HepG2 (cell line): ENCODE measurements around the gene SHTN1. TPM values are rescaled to one million over a fixed set of nuclear protein-coding genes. Genes with fewer than 3 reads are reported as not detected.

Source experiments
- ATAC-seq: fragments of 200-7000 bp; cut with Tn5 transposase; 3 replicates; pipeline ENCODE4 v1.9.1; 2020; ENCODE audit warnings: mild to moderate bottlenecking, moderate library complexity
- BruUV-seq: library from RNA; stranded (reverse); fragments of 400-500 nt; replicated peaks from 2 replicates; lab custom pipeline; 2021; lab: Mats Ljungman, UMichigan
- CTCF ChIA-PET: fragments of 300-600 bp; formaldehyde crosslinking; extraction: SDS; loops from one replicate; lab custom pipeline; 2021; ENCODE audit warnings: low total read pairs, inconsistent platforms, low intra/inter-chr PET ratio; lab: Yijun Ruan, JAX
- POLR2A ChIA-PET: fragments of 350-600 bp; sonication (Branson Sonifier 250); formaldehyde crosslinking; loops from one replicate; lab custom pipeline; 2020; ENCODE audit warnings: antibody characterized with exemption, inconsistent platforms; lab: Yijun Ruan, JAX
- DNase-seq: peaks from one replicate; pipeline ENCODE4 v3.0.0-alpha.2; 2015; ENCODE audit warnings: low spot score
- FAIRE-seq: peaks from 3 replicates; lab custom pipeline; 2011; peaks lifted over from hg19 to GRCh38; lab: Jason Lieb, UNC
- H2AFZ ChIP-seq: one replicate; pipeline ENCODE4 v1.6.1; 2011; ENCODE audit warnings: low read length, inconsistent platforms
- H3K27ac ChIP-seq: fragments of 300-600 bp; 3 replicates; pipeline ENCODE4 v1.8.0; 2011; ENCODE audit warnings: mixed run types, mild to moderate bottlenecking, mixed read lengths, low read length, inconsistent platforms; ENCODE audit not compliant: insufficient read depth; ENCODE audit errors: extremely low read length
- H3K27me3 ChIP-seq, 2 experiments: fragments of 200-600 bp in 1 of 2; 2 replicates in 1 of 2; 3 replicates in 1 of 2; pipeline versions ENCODE4 v1.6.0 to v1.8.0; 2011; ENCODE audit warnings: low read length in 2 of 2, mild to moderate bottlenecking in 2 of 2, moderate library complexity in 2 of 2, inconsistent platforms in 1 of 2; ENCODE audit not compliant: insufficient read depth in 2 of 2, control insufficient read depth in 1 of 2
- H3K36me3 ChIP-seq, 2 experiments: fragments of 200-600 bp in 1 of 2; replicated peaks in 1 of 2; 2 replicates in 1 of 2; 3 replicates in 1 of 2; pipeline versions ENCODE4 v1.5.1 to v1.8.0; 2011; ENCODE audit warnings: low read length in 2 of 2, inconsistent platforms in 1 of 2; ENCODE audit not compliant: insufficient read depth in 2 of 2, control insufficient read depth in 1 of 2
- H3K4me1 ChIP-seq: 2 replicates; pipeline ENCODE4 v1.5.1; 2012; ENCODE audit warnings: low read length, inconsistent platforms; ENCODE audit not compliant: insufficient read depth
- H3K4me2 ChIP-seq: 2 replicates; pipeline ENCODE4 v1.6.0; 2011; ENCODE audit warnings: low read depth, low read length, inconsistent platforms
- H3K4me3 ChIP-seq, 3 experiments: fragments of 200-600 bp in 1 of 3; sonication (generic), shearing (Covaris generic) in 1 of 3; replicated peaks in 1 of 3; 2 replicates each; pipeline ENCODE4 v1.5.1; 2011 to 2016; ENCODE audit warnings: low read length in 3 of 3, inconsistent platforms in 2 of 3, low read depth in 2 of 3, mild to moderate bottlenecking in 2 of 3, control low read depth in 1 of 3, mixed read lengths in 1 of 3; ENCODE audit not compliant: insufficient read depth in 1 of 3
- H3K79me2 ChIP-seq: one replicate; pipeline ENCODE4 v1.6.1; 2011; ENCODE audit warnings: low read length, inconsistent platforms; ENCODE audit not compliant: insufficient read depth
- H3K9ac ChIP-seq: 2 replicates; pipeline ENCODE4 v1.6.0; 2011; ENCODE audit warnings: mild to moderate bottlenecking, low read depth, low read length, inconsistent platforms; ENCODE audit not compliant: insufficient read depth
- H3K9me3 ChIP-seq: 2 replicates; pipeline ENCODE4 v1.5.1; 2012; ENCODE audit warnings: mild to moderate bottlenecking, low read length
- H4K20me1 ChIP-seq: 2 replicates; pipeline ENCODE4 v1.6.0; 2011; ENCODE audit warnings: inconsistent platforms, mild to moderate bottlenecking, low read length, moderate library complexity; ENCODE audit not compliant: insufficient read depth
- KAT8 ChIP-seq: IDR thresholded peaks from 2 replicates; pipeline ENCODE4 v1.6.1; 2016; ENCODE audit warnings: missing genetic modification reagents, missing compliant biosample characterization
- NFYB ChIP-seq: sonication (generic); formaldehyde crosslinking; IDR thresholded peaks from 2 replicates; pipeline ENCODE4 v1.4.0; 2020; ENCODE audit warnings: missing genetic modification reagents
- SP4 ChIP-seq: sonication (generic); formaldehyde crosslinking; IDR thresholded peaks from 2 replicates; pipeline ENCODE4 v1.8.1; 2023; ENCODE audit warnings: mild to moderate bottlenecking, missing genetic modification reagents
- ZFYVE20 ChIP-seq: sonication (generic); formaldehyde crosslinking; IDR thresholded peaks from 2 replicates; pipeline ENCODE4 v1.8.0; 2023; ENCODE audit warnings: low read depth, mild to moderate bottlenecking, moderate library complexity, missing genetic modification reagents, borderline replicate concordance
- WGBS: methylation state at CpG from one replicate; pipeline ENCODE4 v1.1.6; 2017; ENCODE audit warnings: low lambda C conversion rate; 5-methylcytosine and 5-hydroxymethylcytosine counted together
- in situ Hi-C: cut with HindIII; loops from 2 replicates; pipeline ENCODE4 v1.10.0; 2017; ENCODE audit warnings: low pct_unique_long_range_greater_than_20kb; ENCODE audit not compliant: extremely low pct_ligation_motif_present
- intact Hi-C: fragments of 100-400 bp; cut with micrococcal nuclease; formaldehyde crosslinking; loops from one replicate; pipeline ENCODE4 v1.10.0; 2022; ENCODE audit not compliant: unreplicated experiment
- polyA plus RNA-seq, 8 experiments: library from polyadenylated mRNA; depleted of rRNA in 3 of 8; stranded (reverse) in 7 of 8; unstranded in 1 of 8; fragments of >200 nt; fragmentation: Illumina TruSeq in 4 of 8; extraction: Trizol in 4 of 8; gene quantifications; 2 replicates each; pipeline versions ENCODE4 v1.2.1 to v1.2.3, GENCODE V29; 2011 to 2016; ENCODE audit warnings: low read depth in 4 of 8, missing spikeins in 1 of 8, mixed read lengths in 1 of 8; ENCODE audit not compliant: insufficient read depth in 1 of 8
- total RNA-seq, 5 experiments: library from RNA; depleted of rRNA; stranded (reverse); fragments of >200 nt; fragmentation: Illumina TruSeq; extraction: Trizol; gene quantifications; 2 replicates each; pipeline ENCODE4 v1.2.3, GENCODE V29; 2016; ENCODE audit warnings: low read depth in 1 of 5
- TF ChIP-seq, protein P1 (sequence below): sonication (generic); formaldehyde crosslinking; IDR thresholded peaks from 2 replicates; pipeline ENCODE4 v1.4.0; 2020; ENCODE audit warnings: missing genetic modification reagents
- TF ChIP-seq, protein P2 (sequence below): sonication (generic); formaldehyde crosslinking; IDR thresholded peaks from 2 replicates; pipeline ENCODE4 v1.8.1; 2023; ENCODE audit warnings: mild to moderate bottlenecking, missing genetic modification reagents
- TF ChIP-seq, protein P3 (sequence below): IDR thresholded peaks from 2 replicates; pipeline ENCODE4 v1.6.1; 2012; ENCODE audit warnings: low read depth, low read length, improper control_type of control experiment
- TF ChIP-seq, protein P4 (sequence below): sonication (generic); formaldehyde crosslinking; IDR thresholded peaks from 2 replicates; pipeline ENCODE4 v1.9.0; 2021; ENCODE audit warnings: missing genetic modification reagents, borderline replicate concordance
- TF ChIP-seq, protein P5 (sequence below): sonication (generic); formaldehyde crosslinking; IDR thresholded peaks from 2 replicates; pipeline ENCODE4 v1.8.1; 2023; ENCODE audit warnings: missing genetic modification reagents, inconsistent platforms, borderline replicate concordance

SHTN1 gene
- total and polyA plus RNA-seq, 2 of the 13 experiments (the other 11 are each of a cell fraction or from before 2014, with no cell fraction given): 11.3 to 15.6 TPM

DNA sequence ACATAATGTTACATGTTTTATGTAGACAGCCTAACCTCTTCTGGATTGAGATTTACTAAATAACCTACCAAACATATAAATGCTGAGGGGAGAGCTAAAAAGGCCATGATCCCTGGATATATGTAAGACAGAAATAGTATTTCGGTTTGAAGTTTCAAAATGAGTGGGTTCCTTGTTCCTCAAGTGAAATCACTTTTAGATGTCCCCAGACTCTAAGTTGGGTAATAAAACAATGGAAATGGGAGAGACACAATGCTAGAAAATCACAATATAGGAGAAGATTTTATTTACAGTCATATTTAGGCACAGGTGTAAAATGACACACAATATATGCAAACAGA, 56.5 kb downstream of the SHTN1 start:
- H3K27me3 ChIP-seq: no peaks in the 10 kb centered on the region
- peaks cover 3 to 27% of the 10 kb centered on the region in 2 experiments; a peak in 4 of 5 replicates for H3K36me3 ChIP-seq
- peaks cover 18% of the 10 kb centered on the region for H3K4me1 ChIP-seq
- in situ Hi-C loops (no loop called here), intact Hi-C loops (loop anchor here (5.0 kb wide), 1 partner anchor 54 kb away; no protein-coding TSS in a partner anchor)
- POLR2A ChIA-PET: interaction anchor here (1.7 kb wide), 1 partner anchor 56 kb away, joined by 5 read pairs; the partner anchor contains the start of gene SHTN1
- no peak for ATAC-seq
- no peak overlapping the region for H3K9ac ChIP-seq
- H3K4me3 ChIP-seq: no peak overlapping the region
- FAIRE-seq: no peak
- TF ChIP-seq, protein P1, sequence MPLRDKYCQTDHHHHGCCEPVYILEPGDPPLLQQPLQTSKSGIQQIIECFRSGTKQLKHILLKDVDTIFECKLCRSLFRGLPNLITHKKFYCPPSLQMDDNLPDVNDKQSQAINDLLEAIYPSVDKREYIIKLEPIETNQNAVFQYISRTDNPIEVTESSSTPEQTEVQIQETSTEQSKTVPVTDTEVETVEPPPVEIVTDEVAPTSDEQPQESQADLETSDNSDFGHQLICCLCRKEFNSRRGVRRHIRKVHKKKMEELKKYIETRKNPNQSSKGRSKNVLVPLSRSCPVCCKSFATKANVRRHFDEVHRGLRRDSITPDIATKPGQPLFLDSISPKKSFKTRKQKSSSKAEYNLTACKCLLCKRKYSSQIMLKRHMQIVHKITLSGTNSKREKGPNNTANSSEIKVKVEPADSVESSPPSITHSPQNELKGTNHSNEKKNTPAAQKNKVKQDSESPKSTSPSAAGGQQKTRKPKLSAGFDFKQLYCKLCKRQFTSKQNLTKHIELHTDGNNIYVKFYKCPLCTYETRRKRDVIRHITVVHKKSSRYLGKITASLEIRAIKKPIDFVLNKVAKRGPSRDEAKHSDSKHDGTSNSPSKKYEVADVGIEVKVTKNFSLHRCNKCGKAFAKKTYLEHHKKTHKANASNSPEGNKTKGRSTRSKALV (CRISPR knock-in tag): no peak
- TF ChIP-seq, protein P2, sequence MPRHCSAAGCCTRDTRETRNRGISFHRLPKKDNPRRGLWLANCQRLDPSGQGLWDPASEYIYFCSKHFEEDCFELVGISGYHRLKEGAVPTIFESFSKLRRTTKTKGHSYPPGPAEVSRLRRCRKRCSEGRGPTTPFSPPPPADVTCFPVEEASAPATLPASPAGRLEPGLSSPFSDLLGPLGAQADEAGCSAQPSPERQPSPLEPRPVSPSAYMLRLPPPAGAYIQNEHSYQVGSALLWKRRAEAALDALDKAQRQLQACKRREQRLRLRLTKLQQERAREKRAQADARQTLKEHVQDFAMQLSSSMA (CRISPR knock-in tag): no peak
- TF ChIP-seq NFYB (CRISPR knock-in tag) (no peak), SP4 (CRISPR knock-in tag) (no peak), ZFYVE20 (CRISPR knock-in tag) (no peak), KAT8 (CRISPR knock-in tag) (no peak)
- TF ChIP-seq, protein P3, sequence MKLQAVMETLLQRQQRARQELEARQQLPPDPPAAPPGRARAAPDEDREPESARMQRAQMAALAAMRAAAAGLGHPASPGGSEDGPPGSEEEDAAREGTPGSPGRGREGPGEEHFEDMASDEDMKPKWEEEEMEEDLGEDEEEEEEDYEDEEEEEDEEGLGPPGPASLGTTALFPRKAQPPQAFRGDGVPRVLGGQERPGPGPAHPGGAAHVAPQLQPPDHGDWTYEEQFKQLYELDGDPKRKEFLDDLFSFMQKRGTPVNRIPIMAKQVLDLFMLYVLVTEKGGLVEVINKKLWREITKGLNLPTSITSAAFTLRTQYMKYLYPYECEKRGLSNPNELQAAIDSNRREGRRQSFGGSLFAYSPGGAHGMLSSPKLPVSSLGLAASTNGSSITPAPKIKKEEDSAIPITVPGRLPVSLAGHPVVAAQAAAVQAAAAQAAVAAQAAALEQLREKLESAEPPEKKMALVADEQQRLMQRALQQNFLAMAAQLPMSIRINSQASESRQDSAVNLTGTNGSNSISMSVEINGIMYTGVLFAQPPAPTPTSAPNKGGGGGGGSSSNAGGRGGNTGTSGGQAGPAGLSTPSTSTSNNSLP: no peak
- TF ChIP-seq, protein P4, sequence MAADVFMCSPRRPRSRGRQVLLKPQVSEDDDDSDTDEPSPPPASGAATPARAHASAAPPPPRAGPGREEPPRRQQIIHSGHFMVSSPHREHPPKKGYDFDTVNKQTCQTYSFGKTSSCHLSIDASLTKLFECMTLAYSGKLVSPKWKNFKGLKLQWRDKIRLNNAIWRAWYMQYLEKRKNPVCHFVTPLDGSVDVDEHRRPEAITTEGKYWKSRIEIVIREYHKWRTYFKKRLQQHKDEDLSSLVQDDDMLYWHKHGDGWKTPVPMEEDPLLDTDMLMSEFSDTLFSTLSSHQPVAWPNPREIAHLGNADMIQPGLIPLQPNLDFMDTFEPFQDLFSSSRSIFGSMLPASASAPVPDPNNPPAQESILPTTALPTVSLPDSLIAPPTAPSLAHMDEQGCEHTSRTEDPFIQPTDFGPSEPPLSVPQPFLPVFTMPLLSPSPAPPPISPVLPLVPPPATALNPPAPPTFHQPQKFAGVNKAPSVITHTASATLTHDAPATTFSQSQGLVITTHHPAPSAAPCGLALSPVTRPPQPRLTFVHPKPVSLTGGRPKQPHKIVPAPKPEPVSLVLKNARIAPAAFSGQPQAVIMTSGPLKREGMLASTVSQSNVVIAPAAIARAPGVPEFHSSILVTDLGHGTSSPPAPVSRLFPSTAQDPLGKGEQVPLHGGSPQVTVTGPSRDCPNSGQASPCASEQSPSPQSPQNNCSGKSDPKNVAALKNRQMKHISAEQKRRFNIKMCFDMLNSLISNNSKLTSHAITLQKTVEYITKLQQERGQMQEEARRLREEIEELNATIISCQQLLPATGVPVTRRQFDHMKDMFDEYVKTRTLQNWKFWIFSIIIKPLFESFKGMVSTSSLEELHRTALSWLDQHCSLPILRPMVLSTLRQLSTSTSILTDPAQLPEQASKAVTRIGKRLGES (CRISPR knock-in tag): no peak
- TF ChIP-seq, protein P5, sequence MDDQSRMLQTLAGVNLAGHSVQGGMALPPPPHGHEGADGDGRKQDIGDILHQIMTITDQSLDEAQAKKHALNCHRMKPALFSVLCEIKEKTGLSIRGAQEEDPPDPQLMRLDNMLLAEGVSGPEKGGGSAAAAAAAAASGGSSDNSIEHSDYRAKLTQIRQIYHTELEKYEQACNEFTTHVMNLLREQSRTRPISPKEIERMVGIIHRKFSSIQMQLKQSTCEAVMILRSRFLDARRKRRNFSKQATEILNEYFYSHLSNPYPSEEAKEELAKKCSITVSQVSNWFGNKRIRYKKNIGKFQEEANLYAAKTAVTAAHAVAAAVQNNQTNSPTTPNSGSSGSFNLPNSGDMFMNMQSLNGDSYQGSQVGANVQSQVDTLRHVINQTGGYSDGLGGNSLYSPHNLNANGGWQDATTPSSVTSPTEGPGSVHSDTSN: no peak
- 93% methylated on average over 1 of the region's 1 CpG for WGBS
- CTCF ChIA-PET: no interaction called here
- no peak overlapping the region for H3K27ac ChIP-seq
- no peaks in the 10 kb centered on the region for H3K9me3 ChIP-seq
- H3K79me2 ChIP-seq: no peaks in the 10 kb centered on the region
- no peak overlapping the region for H2AFZ ChIP-seq
- BruUV-seq: no TSS peak
- no peak for DNase-seq
- H3K4me2 ChIP-seq: no peak overlapping the region
- no peaks in the 10 kb centered on the region for H4K20me1 ChIP-seq
